A673 (cell line): Measurements from ENCODE around the gene NOTCH4.

Source experiments
- CTCF ChIP-seq: fragments of 300-800, 200-600 bp; sonication (generic); conservative IDR thresholded peaks from 2 replicates; pipeline ENCODE4 v1.5.1; 2017; ENCODE audit warnings: low read depth, mild to moderate bottlenecking, antibody characterized with exemption, low read length, moderate library complexity, mixed read lengths
- EZH2 ChIP-seq: fragments of 200-600 bp; sonication (generic); IDR thresholded peaks from 2 replicates; pipeline ENCODE4 v1.6.1; 2017; ENCODE audit warnings: borderline replicate concordance, low read depth, mild to moderate bottlenecking, mixed read lengths, antibody characterized with exemption, low read length; ENCODE audit not compliant: poor library complexity, severe bottlenecking

- TF ChIP-seq CTCF (no peak), EZH2 (no peak)
Observed at GRCh38 chr6:32215617-32216016, 8.2 kb downstream of the NOTCH4 start.
